Astrocyte (in vitro differentiated cells and primary cell): Measurements from ENCODE around the gene NARS2. TPM values are rescaled to one million over a fixed set of nuclear protein-coding genes. Genes with fewer than 3 reads are reported as not detected.

Experiments
- DNase-seq: peaks from one replicate; pipeline ENCODE4 v3.0.0-alpha.2; 2010; ENCODE audit warnings: low read depth
- FAIRE-seq: peaks from 2 replicates; lab custom pipeline; 2011; peaks lifted over from hg19 to GRCh38; lab: Jason Lieb, UNC
- H2AFZ ChIP-seq: 2 replicates; pipeline ENCODE4 v1.6.0; 2012; ENCODE audit warnings: low read depth, low read length, inconsistent platforms
- H3K27ac ChIP-seq: 2 replicates; pipeline ENCODE4 v1.5.1; 2011; ENCODE audit warnings: low read depth, low read length, inconsistent platforms
- H3K27me3 ChIP-seq: 2 replicates; pipeline ENCODE4 v1.6.0; 2011; ENCODE audit warnings: low read length, inconsistent platforms; ENCODE audit not compliant: insufficient read depth
- H3K36me3 ChIP-seq: 2 replicates; pipeline ENCODE4 v1.5.1; 2011; ENCODE audit warnings: low read length, inconsistent platforms; ENCODE audit not compliant: insufficient read depth
- H3K4me1 ChIP-seq: 2 replicates; pipeline ENCODE4 v1.5.1; 2011; ENCODE audit warnings: low read length, inconsistent platforms; ENCODE audit not compliant: insufficient read depth
- H3K4me2 ChIP-seq: 2 replicates; pipeline ENCODE4 v1.6.0; 2012; ENCODE audit warnings: low read length, inconsistent platforms
- H3K4me3 ChIP-seq: 2 replicates; pipeline ENCODE4 v1.5.1; 2011; ENCODE audit warnings: low read depth, mild to moderate bottlenecking, low read length, inconsistent platforms; ENCODE audit not compliant: insufficient read depth
- H3K79me2 ChIP-seq: 2 replicates; pipeline ENCODE4 v1.6.0; 2012; ENCODE audit warnings: mild to moderate bottlenecking, low read length, inconsistent platforms; ENCODE audit not compliant: insufficient read depth
- H3K9ac ChIP-seq: 2 replicates; pipeline ENCODE4 v1.6.0; 2012; ENCODE audit warnings: mild to moderate bottlenecking, low read length, inconsistent platforms
- H3K9me3 ChIP-seq: 2 replicates; pipeline ENCODE4 v1.5.1; 2012; ENCODE audit warnings: low read depth, mild to moderate bottlenecking, low read length, inconsistent platforms; ENCODE audit not compliant: insufficient read depth
- H4K20me1 ChIP-seq: 2 replicates; pipeline ENCODE4 v1.6.0; 2012; ENCODE audit warnings: low read length, inconsistent platforms; ENCODE audit not compliant: insufficient read depth
- H3K27ac Mint-ChIP-seq: one replicate; pipeline ENCODE4 v1.8.0; 2021; ENCODE audit warnings: mild to moderate bottlenecking, mixed read lengths; ENCODE audit not compliant: unreplicated experiment
- H3K27me3 Mint-ChIP-seq: one replicate; pipeline ENCODE4 v1.8.0; 2021; ENCODE audit warnings: low read depth, mixed read lengths; ENCODE audit not compliant: unreplicated experiment
- H3K36me3 Mint-ChIP-seq: one replicate; pipeline ENCODE4 v1.8.0; 2021; ENCODE audit warnings: low read depth, mixed read lengths; ENCODE audit not compliant: unreplicated experiment
- H3K4me1 Mint-ChIP-seq: one replicate; pipeline ENCODE4 v1.8.0; 2021; ENCODE audit warnings: low read depth, mixed read lengths; ENCODE audit not compliant: unreplicated experiment
- H3K4me3 Mint-ChIP-seq: one replicate; pipeline ENCODE4 v1.8.0; 2021; ENCODE audit warnings: mild to moderate bottlenecking, moderate library complexity, mixed read lengths; ENCODE audit not compliant: unreplicated experiment
- H3K9me3 Mint-ChIP-seq: one replicate; pipeline ENCODE4 v1.8.0; 2021; ENCODE audit warnings: mild to moderate bottlenecking, mixed read lengths; ENCODE audit not compliant: unreplicated experiment
- CTCF ChIP-seq: IDR thresholded peaks from 2 replicates; pipeline ENCODE4 v1.5.1; 2011; ENCODE audit warnings: low read depth, mild to moderate bottlenecking, inconsistent platforms, low read length, moderate library complexity; ENCODE audit not compliant: insufficient read depth
- EZH2 ChIP-seq: IDR thresholded peaks from 2 replicates; pipeline ENCODE4 v1.6.1; 2012; ENCODE audit warnings: mild to moderate bottlenecking, low read length, inconsistent platforms; ENCODE audit not compliant: insufficient read depth
- total RNA-seq: library from RNA; stranded (reverse); gene quantifications from 2 replicates; pipeline ENCODE4 v1.2.1, GENCODE V29; 2021

NARS2 gene
- total RNA-seq, 1 donor from 2014 or later = 10.1 TPM

GRCh38 chr11:78573271-78573670 lies 1.4 kb downstream of the NARS2 start:
- H3K27me3 ChIP-seq = no peaks in the 10 kb centered on the region
- FAIRE-seq (no peak), DNase-seq (no peak)
- Mint-ChIP-seq H3K4me3 (peak overlapping the region; percentile 94), H3K4me1 (peaks cover 5% of the 10 kb centered on the region), H3K27me3 (no peaks in the 10 kb centered on the region), H3K9me3 (no peaks in the 10 kb centered on the region), H3K27ac (no peak overlapping the region), H3K36me3 (no peaks in the 10 kb centered on the region)
- no peak overlapping the region for H3K27ac ChIP-seq
- H4K20me1 ChIP-seq = no peaks in the 10 kb centered on the region
- no peak overlapping the region for H2AFZ ChIP-seq
- H3K36me3 ChIP-seq = peaks cover 4% of the 10 kb centered on the region
- no peaks in the 10 kb centered on the region for H3K9me3 ChIP-seq
- peak overlapping the region; percentile 89 for H3K9ac ChIP-seq
- TF ChIP-seq CTCF (no peak), EZH2 (no peak)
- peaks cover 22% of the 10 kb centered on the region for H3K79me2 ChIP-seq
- peak overlapping the region; percentile 85 for H3K4me3 ChIP-seq
- peak overlapping the region; percentile 99 for H3K4me2 ChIP-seq
- H3K4me1 ChIP-seq = peaks cover 8% of the 10 kb centered on the region

GRCh38 chr11:78572394-78572793 lies 2.3 kb downstream of the NARS2 start:
- no peak overlapping the region for H3K27ac Mint-ChIP-seq
- FAIRE-seq = no peak
- H3K4me3 Mint-ChIP-seq = no peak overlapping the region
- no peaks in the 10 kb centered on the region for H3K27me3 ChIP-seq
- H4K20me1 ChIP-seq = no peaks in the 10 kb centered on the region
- peaks cover 7% of the 10 kb centered on the region for H3K36me3 ChIP-seq
- no peaks in the 10 kb centered on the region for H3K9me3 Mint-ChIP-seq
- no peak overlapping the region for H3K9ac ChIP-seq
- H3K79me2 ChIP-seq = peaks cover 22% of the 10 kb centered on the region
- no peaks in the 10 kb centered on the region for H3K27me3 Mint-ChIP-seq
- H3K4me3 ChIP-seq = no peak overlapping the region
- no peak overlapping the region for H3K27ac ChIP-seq
- H3K4me1 Mint-ChIP-seq = peaks cover 5% of the 10 kb centered on the region
- no peak for DNase-seq
- TF ChIP-seq EZH2 (no peak), CTCF (no peak)
- peaks cover 14% of the 10 kb centered on the region for H3K4me1 ChIP-seq
- no peaks in the 10 kb centered on the region for H3K36me3 Mint-ChIP-seq
- H2AFZ ChIP-seq = no peak overlapping the region
- no peaks in the 10 kb centered on the region for H3K9me3 ChIP-seq
- no peak overlapping the region for H3K4me2 ChIP-seq

GRCh38 chr11:78570031-78570430 lies 4.6 kb downstream of the NARS2 start:
- Mint-ChIP-seq H3K4me1 (peaks cover 7% of the 10 kb centered on the region), H3K4me3 (no peak overlapping the region), H3K27ac (no peak overlapping the region), H3K36me3 (no peaks in the 10 kb centered on the region), H3K27me3 (no peaks in the 10 kb centered on the region), H3K9me3 (no peaks in the 10 kb centered on the region)
- peaks cover 22% of the 10 kb centered on the region for H3K79me2 ChIP-seq
- no peak for FAIRE-seq
- H3K27ac ChIP-seq = no peak overlapping the region
- H3K9me3 ChIP-seq = no peaks in the 10 kb centered on the region
- H4K20me1 ChIP-seq = no peaks in the 10 kb centered on the region
- H2AFZ ChIP-seq = no peak overlapping the region
- H3K36me3 ChIP-seq = peaks cover 15% of the 10 kb centered on the region
- H3K4me2 ChIP-seq = no peak overlapping the region
- H3K9ac ChIP-seq = no peak overlapping the region
- peaks cover 14% of the 10 kb centered on the region for H3K4me1 ChIP-seq
- no peak overlapping the region for H3K4me3 ChIP-seq
- DNase-seq = no peak
- TF ChIP-seq CTCF = no peak
- TF ChIP-seq EZH2 = no peak
- no peaks in the 10 kb centered on the region for H3K27me3 ChIP-seq
